ENCODE measurements around the gene TEX22. TPM values are rescaled to one million over a fixed set of nuclear protein-coding genes. Genes with fewer than 3 reads are reported as not detected.

Gene TEX22
- total and polyA plus RNA-seq, 4 donors, result 0.02 to 0.14 (median 0.08) TPM; not detected in 1

- Histone ChIP-seq H3K4me3 (ENCODE audit: low read depth in 1 of 3, low read length in 3 of 3) (no peak overlapping the region), H3K27me3 (ENCODE audit: control insufficient read depth in 4 of 4, insufficient read depth in 4 of 4, low read length in 3 of 4) (no peaks in the 10 kb centered on the region), H3K9me3 (ENCODE audit: control insufficient read depth in 4 of 4, low read length in 3 of 4) (no peaks in the 10 kb centered on the region), H3K27ac (ENCODE audit: low read depth in 1 of 2, low read length in 2 of 2) (no peak overlapping the region), H3K9ac (ENCODE audit: low read depth in 1 of 2, low read length in 2 of 2) (no peak overlapping the region), H3K4me1 (ENCODE audit: control insufficient read depth in 4 of 4, insufficient read depth in 4 of 4, low read length in 3 of 4) (no peaks in the 10 kb centered on the region), H3K36me3 (ENCODE audit: control insufficient read depth in 4 of 4, insufficient read depth in 3 of 4, low read depth in 1 of 4, low read length in 3 of 4) (peaks cover 2 to 29% (median 7%) of the 10 kb centered on the region in 4 donors)
- no peak for TF ChIP-seq RXRA (IDR thresholded peaks at IDR 0.05)
- no peak for TF ChIP-seq ZBTB33 (IDR thresholded peaks at IDR 0.05)
- TF ChIP-seq NR2F2 (IDR thresholded peaks at IDR 0.05), result no peak
- 94% methylated on average over 29 of the region's 29 CpGs for WGBS
- no peak for DNase-seq (ENCODE audit: low spot score)
Measured at GRCh38 chr14:105450864-105451720, 52.8 kb downstream of the TEX22 start.

GRCh38 chr14:105452963-105453362 lies 54.6 kb downstream of the TEX22 start:
- H3K4me3 ChIP-seq (ENCODE audit: low read depth in 1 of 3, low read length in 3 of 3), result no peak overlapping the region
- H3K9ac ChIP-seq (ENCODE audit: low read depth in 1 of 2, low read length in 2 of 2), result no peak overlapping the region
- H3K36me3 ChIP-seq (ENCODE audit: control insufficient read depth in 4 of 4, insufficient read depth in 3 of 4, low read depth in 1 of 4, low read length in 3 of 4), result peaks cover 2 to 39% (median 10%) of the 10 kb centered on the region in 4 donors
- no peaks in the 10 kb centered on the region for H3K27me3 ChIP-seq (ENCODE audit: control insufficient read depth in 4 of 4, insufficient read depth in 4 of 4, low read length in 3 of 4)
- no peaks in the 10 kb centered on the region for H3K9me3 ChIP-seq (ENCODE audit: control insufficient read depth in 4 of 4, low read length in 3 of 4)
- no peak for DNase-seq (ENCODE audit: low spot score)
- no peaks in the 10 kb centered on the region for H3K4me1 ChIP-seq (ENCODE audit: control insufficient read depth in 4 of 4, insufficient read depth in 4 of 4, low read length in 3 of 4)
- H3K27ac ChIP-seq (ENCODE audit: low read depth in 1 of 2, low read length in 2 of 2), result no peak overlapping the region
- 92% methylated on average over 14 of the region's 14 CpGs for WGBS
- TF ChIP-seq NR2F2 (IDR thresholded peaks at IDR 0.05) (no peak), CTCF (IDR thresholded peaks at IDR 0.05; ENCODE audit: low read depth, low read length, missing input control) (no peak), REST (IDR thresholded peaks at IDR 0.05) (no peak), MAX (IDR thresholded peaks at IDR 0.05) (no peak), RXRA (IDR thresholded peaks at IDR 0.05) (no peak)

GRCh38 chr14:105453847-105454246 lies 55.5 kb downstream of the TEX22 start:
- 93% methylated on average over 14 of the region's 14 CpGs for WGBS
- Histone ChIP-seq H3K4me1 (ENCODE audit: control insufficient read depth in 4 of 4, insufficient read depth in 4 of 4, low read length in 3 of 4) (no peaks in the 10 kb centered on the region), H3K9me3 (ENCODE audit: control insufficient read depth in 4 of 4, low read length in 3 of 4) (no peaks in the 10 kb centered on the region), H3K27me3 (ENCODE audit: control insufficient read depth in 4 of 4, insufficient read depth in 4 of 4, low read length in 3 of 4) (no peaks in the 10 kb centered on the region), H3K27ac (ENCODE audit: low read depth in 1 of 2, low read length in 2 of 2) (no peak overlapping the region), H3K36me3 (ENCODE audit: control insufficient read depth in 4 of 4, insufficient read depth in 3 of 4, low read depth in 1 of 4, low read length in 3 of 4) (peaks cover 2 to 42% (median 12%) of the 10 kb centered on the region in 4 donors), H3K4me3 (ENCODE audit: low read depth in 1 of 3, low read length in 3 of 3) (no peak overlapping the region), H3K9ac (ENCODE audit: low read depth in 1 of 2, low read length in 2 of 2) (no peak overlapping the region)
- no peak for DNase-seq (ENCODE audit: low spot score)
- TF ChIP-seq EGR1 (IDR thresholded peaks at IDR 0.05; ENCODE audit: low read depth in 2 of 2) (no peak), TAF1 (conservative IDR thresholded peaks at IDR 0.05) (no peak), FOXA2 (IDR thresholded peaks at IDR 0.05) (no peak), HNF4A (conservative IDR thresholded peaks at IDR 0.05) (no peak), YY1 (IDR thresholded peaks at IDR 0.05) (no peak), HNF4G (IDR thresholded peaks at IDR 0.05) (no peak), ATF3 (IDR thresholded peaks at IDR 0.05) (no peak), ZBTB33 (IDR thresholded peaks at IDR 0.05) (no peak), CTCF (IDR thresholded peaks at IDR 0.05; ENCODE audit: low read depth, low read length, missing input control) (no peak)

Measured in liver (tissue), 9 donors.